ENCODE data around the gene ZNF195. TPM values are rescaled to one million over a fixed set of nuclear protein-coding genes. Genes with fewer than 3 reads are reported as not detected.
"Not testable (repeated sequence)": the region's sequence is repeated elsewhere in the genome, so short reads cannot be mapped to it uniquely, and the experiment has no call there.

The ZNF195 gene
- total and polyA plus RNA-seq, 12 donors: 7.9 to 29.5 (median 20.4) TPM

GRCh38 chr11:3398106-3398505 lies 19.2 kb upstream of the ZNF195 start:
- intact Hi-C loops (cut with DNase I); H3K4me1 ChIP-seq (replicated peaks in 1 of 2); H3K4me3 ChIP-seq; H3K36me3 ChIP-seq (replicated peaks in 1 of 2); H3K9me3 ChIP-seq (replicated peaks in 1 of 3); H3K27me3 ChIP-seq; H3K27ac ChIP-seq; DNase-seq: not testable (repeated sequence)
- WGBS, 4 donors: 75 to 85% (median 80%) methylated on average over 4 of the region's 4 CpGs

DNA sequence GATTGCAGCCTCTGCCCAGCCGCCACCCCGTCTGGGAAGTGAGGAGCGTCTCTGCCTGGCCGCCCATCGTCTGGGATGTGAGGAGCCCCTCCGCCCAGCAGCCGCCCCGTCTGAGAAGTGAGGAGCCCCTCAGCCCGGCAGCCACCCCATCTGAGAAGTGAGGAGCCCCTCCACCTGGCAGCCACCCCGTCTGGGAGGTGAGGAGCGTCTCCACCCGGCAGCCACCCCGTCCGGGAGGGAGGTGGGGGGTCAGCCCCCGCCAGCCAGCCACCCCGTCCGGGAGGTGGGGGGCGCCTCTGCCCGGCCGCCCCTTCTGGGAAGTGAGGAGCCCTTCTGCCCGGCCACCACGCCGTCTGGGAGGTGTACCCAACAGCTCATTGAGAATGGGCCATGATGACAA lies 18.3 kb upstream of the ZNF195 start:
- H3K4me1 ChIP-seq (replicated peaks in 1 of 2); H3K27ac ChIP-seq; DNase-seq; intact Hi-C loops (cut with DNase I); H3K4me3 ChIP-seq; H3K36me3 ChIP-seq (replicated peaks in 1 of 2); H3K9me3 ChIP-seq (replicated peaks in 1 of 3); H3K27me3 ChIP-seq: not testable (repeated sequence)
- WGBS, 4 donors: 85 to 94% (median 90%) methylated on average over 13 to 23 of the region's 23 CpGs

GRCh38 chr11:3395468-3395867 lies 16.5 kb upstream of the ZNF195 start:
- H3K4me3 ChIP-seq; intact Hi-C loops (cut with DNase I); H3K4me1 ChIP-seq (replicated peaks in 1 of 2); H3K9me3 ChIP-seq (replicated peaks in 1 of 3); DNase-seq; H3K27me3 ChIP-seq; H3K27ac ChIP-seq; H3K36me3 ChIP-seq (replicated peaks in 1 of 2): not testable (repeated sequence)
- 72 to 90% (median 78%) methylated on average over 5 of the region's 5 CpGs for WGBS, 4 donors

GRCh38 chr11:3394956-3395355 lies 16.0 kb upstream of the ZNF195 start:
- 65 to 70% (median 67%) methylated on average over 10 of the region's 10 CpGs for WGBS, 4 donors
- H3K27ac ChIP-seq; H3K4me1 ChIP-seq (replicated peaks in 1 of 2); DNase-seq; H3K36me3 ChIP-seq (replicated peaks in 1 of 2); H3K9me3 ChIP-seq (replicated peaks in 1 of 3); H3K4me3 ChIP-seq; H3K27me3 ChIP-seq; intact Hi-C loops (cut with DNase I): not testable (repeated sequence)

GRCh38 chr11:3393450-3393849 lies 14.5 kb upstream of the ZNF195 start:
- 63 to 76% (median 72%) methylated on average over 11 to 13 of the region's 13 CpGs for WGBS, 4 donors
- H3K27ac ChIP-seq; H3K9me3 ChIP-seq (replicated peaks in 1 of 3); H3K4me3 ChIP-seq; H3K36me3 ChIP-seq (replicated peaks in 1 of 2); H3K4me1 ChIP-seq (replicated peaks in 1 of 2); intact Hi-C loops (cut with DNase I); DNase-seq; H3K27me3 ChIP-seq: not testable (repeated sequence)

DNA sequence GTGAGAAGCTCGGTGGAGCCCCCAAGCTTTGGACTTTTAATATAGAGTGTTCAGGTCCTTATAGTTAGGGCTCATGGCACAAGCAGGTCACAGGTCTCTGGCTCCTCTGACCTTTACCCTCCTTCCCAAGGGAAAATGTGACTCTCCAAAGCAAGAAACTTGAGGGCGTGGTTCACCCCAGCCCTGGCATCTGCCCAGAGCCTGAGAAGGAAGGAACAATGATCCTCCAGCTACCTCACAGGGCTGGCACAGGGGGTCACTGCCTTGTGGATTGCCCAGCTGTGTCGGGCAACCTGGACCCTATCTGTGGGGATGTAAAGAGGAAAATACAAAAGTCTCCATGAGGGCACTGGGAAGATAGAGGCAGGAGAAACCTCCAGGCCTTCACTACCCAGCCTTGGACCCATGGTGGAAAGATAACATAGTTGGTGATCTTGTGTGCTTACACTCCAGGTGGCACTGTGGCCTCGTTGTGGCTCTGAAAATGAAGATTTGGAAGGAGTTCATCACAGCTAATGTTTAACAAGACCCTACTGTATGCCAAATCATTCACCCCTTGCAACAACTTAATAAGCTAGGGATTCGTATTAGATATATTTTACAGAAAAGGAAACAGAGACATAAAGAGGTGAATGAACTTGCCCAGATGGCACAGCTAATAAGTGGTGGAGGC lies 3.8 kb upstream of the ZNF195 start:
- DNase-seq: no peak
- Histone ChIP-seq H3K27ac (no peak overlapping the region), H3K27me3 (no peaks in the 10 kb centered on the region), H3K4me1 (replicated peaks in 1 of 2) (peaks cover 0 to 7% of the 10 kb centered on the region in 2 donors), H3K4me3 (no peak overlapping the region), H3K36me3 (replicated peaks in 1 of 2) (no peaks in the 10 kb centered on the region), H3K9me3 (replicated peaks in 1 of 3) (no peaks in the 10 kb centered on the region)
- 79 to 84% (median 81%) methylated on average over 5 of the region's 5 CpGs for WGBS, 4 donors
- TF ChIP-seq POLR2A (IDR thresholded peaks at IDR 0.05): no peak
- intact Hi-C loops (cut with DNase I): no loop called here

DNA sequence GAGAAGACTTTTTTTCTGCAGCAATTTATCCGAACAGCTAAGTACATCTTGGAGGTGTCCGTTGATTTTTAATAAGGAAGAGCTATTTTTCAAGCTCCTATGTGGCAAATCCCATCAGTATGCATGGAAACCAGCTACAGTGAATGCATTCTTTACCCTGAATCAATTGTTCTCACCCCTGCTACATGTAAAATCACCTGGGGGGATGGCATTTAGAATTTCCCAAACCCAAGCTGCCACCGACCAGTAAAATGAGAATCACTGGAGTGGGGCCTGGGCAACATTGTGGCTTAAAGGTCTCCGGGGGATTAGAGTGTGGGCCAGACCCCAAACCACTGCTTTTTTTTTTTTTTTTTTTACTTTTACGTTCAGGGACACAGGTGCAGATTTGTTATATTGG lies 2.8 kb upstream of the ZNF195 start:
- no peaks in the 10 kb centered on the region for H3K9me3 ChIP-seq (replicated peaks in 1 of 3)
- no peaks in the 10 kb centered on the region for H3K36me3 ChIP-seq (replicated peaks in 1 of 2)
- intact Hi-C loops (cut with DNase I): no loop called here
- no peak for TF ChIP-seq POLR2A (IDR thresholded peaks at IDR 0.05)
- TF ChIP-seq, protein P1, sequence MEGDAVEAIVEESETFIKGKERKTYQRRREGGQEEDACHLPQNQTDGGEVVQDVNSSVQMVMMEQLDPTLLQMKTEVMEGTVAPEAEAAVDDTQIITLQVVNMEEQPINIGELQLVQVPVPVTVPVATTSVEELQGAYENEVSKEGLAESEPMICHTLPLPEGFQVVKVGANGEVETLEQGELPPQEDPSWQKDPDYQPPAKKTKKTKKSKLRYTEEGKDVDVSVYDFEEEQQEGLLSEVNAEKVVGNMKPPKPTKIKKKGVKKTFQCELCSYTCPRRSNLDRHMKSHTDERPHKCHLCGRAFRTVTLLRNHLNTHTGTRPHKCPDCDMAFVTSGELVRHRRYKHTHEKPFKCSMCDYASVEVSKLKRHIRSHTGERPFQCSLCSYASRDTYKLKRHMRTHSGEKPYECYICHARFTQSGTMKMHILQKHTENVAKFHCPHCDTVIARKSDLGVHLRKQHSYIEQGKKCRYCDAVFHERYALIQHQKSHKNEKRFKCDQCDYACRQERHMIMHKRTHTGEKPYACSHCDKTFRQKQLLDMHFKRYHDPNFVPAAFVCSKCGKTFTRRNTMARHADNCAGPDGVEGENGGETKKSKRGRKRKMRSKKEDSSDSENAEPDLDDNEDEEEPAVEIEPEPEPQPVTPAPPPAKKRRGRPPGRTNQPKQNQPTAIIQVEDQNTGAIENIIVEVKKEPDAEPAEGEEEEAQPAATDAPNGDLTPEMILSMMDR (IDR thresholded peaks at IDR 0.05): no peak
- H3K27ac ChIP-seq: no peak overlapping the region
- WGBS, 4 donors: 75 to 90% (median 79%) methylated on average over 5 of the region's 5 CpGs
- H3K4me1 ChIP-seq (replicated peaks in 1 of 2): peaks cover 0 to 7% of the 10 kb centered on the region in 2 donors
- H3K27me3 ChIP-seq: no peaks in the 10 kb centered on the region
- DNase-seq: no peak
- no peak overlapping the region for H3K4me3 ChIP-seq
